Dermis blood vessel endothelial cell (primary cell): ENCODE measurements around the gene FCHO2. TPM values are rescaled to one million over a fixed set of nuclear protein-coding genes. Genes with fewer than 3 reads are reported as not detected.

Experiments
- DNase-seq: peaks from one replicate; pipeline ENCODE4 v3.0.0; 2010
- total RNA-seq: library from RNA; depleted of rRNA; stranded (reverse); fragments of >200 nt; gene quantifications from 2 replicates; pipeline ENCODE4 v1.2.3, GENCODE V29; 2014

Gene FCHO2
- total RNA-seq, 1 donor from 2014 or later, result 26.2 TPM

DNA sequence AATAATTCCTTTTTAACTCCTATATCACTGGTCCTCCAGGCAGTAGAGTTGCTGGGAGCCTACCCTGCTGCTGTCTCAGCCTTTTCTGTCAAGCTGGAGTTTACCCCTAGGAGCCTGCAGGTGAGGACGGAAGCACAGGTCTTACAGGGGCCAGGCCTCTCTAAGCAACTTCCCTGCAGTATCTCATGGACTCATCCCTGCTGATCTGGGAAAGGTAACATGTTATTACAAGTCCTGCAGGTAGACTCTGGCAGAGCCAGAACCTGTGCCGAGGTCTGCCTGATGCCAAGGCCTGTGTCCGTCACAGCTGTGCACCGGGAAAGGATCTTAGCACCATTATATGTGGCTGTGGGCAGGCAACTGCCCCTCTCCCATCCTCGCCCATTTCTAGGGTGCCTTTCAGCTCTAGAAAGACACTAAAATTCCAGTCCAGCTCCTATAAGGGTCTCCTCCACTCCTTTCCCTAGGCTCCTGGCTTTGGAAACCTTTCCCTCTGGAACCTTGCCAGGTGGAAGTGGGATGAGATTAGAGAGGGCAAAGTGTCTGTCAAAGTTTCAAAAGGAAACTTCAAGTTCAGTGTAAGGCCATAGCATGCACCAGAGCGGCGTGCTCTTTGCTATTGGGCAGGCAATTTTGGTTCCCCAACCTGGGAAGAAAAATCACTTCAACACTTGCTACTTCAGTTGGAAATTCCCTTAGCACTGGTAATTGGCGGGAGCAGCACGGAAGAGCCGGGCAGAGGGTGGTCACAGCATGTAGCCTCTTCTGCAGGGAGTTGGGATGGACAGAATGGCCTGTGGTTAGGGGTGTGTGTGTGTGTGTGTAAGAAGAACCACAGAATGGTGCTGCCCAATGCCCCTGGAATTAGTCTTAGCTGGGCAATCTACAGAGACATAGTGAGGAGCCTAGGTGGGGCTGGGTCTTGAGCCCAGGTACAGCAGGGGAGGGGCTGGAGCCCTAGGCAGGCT, 182.0 kb downstream of the FCHO2 start:
- no peak for DNase-seq

DNA sequence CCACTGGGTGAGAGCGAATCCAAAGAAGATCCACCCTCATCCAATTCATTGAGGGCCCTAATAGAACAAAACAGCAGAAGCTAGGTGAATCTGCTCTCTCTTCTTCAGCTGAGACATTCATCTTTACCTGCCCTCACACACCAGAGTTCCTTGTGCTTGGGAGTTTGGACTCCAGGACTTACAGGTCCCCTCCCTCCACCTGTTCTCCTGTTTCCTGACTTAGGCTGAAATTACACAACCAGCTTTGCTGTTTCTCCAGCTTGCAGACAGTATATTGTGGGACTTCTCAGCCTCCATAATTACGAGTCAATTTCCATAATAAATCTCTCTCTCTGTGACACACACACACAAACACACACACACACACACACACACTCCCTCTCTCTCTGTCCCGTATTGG, 183.6 kb downstream of the FCHO2 start:
- no peak for DNase-seq

Other genes starting within 250 kb of the FCHO2 start
- gene TNPO1, start 139.4 kb upstream of the FCHO2 start, total RNA-seq, result 475 and 624 TPM in 2 replicates
- 1.0 and 1.9 TPM in 2 replicates for gene TMEM171, start 164.5 kb downstream of the FCHO2 start, total RNA-seq
- gene TMEM174, start 217.2 kb downstream of the FCHO2 start, total RNA-seq, result not detected in 2 replicates